Heart left ventricle (tissue), 16 donors: ENCODE results near the gene G6PC1. TPM values are rescaled to one million over a fixed set of nuclear protein-coding genes. Genes with fewer than 3 reads are reported as not detected.
"Not testable (repeated sequence)": the region's sequence is repeated elsewhere in the genome, so short reads cannot be mapped to it uniquely, and the experiment has no call there.

Source experiments
- ATAC-seq, 4 donors: fragments of 200-7000 bp; cut with Tn5 transposase; one replicate each; pipeline ENCODE4 v1.9.1; 2020 to 2022; ENCODE audit warnings: moderate library complexity in 4 of 4, mild to moderate bottlenecking in 3 of 4, moderate number of reproducible peaks in 1 of 4
- DNase-seq, 5 donors: peaks; one replicate each; pipeline ENCODE4 v3.0.0-alpha.2; 2020
- H3K27ac ChIP-seq, 12 donors: fragments of 200-600 bp; sonication (generic) in 4 of 12; one replicate each; pipeline versions ENCODE4 v1.5.0 to v1.8.0; 2016 to 2022; ENCODE audit warnings: mild to moderate bottlenecking in 2 of 12
- H3K27me3 ChIP-seq, 9 donors: fragments of 200-600 bp; sonication (generic) in 2 of 9; one replicate each; pipeline versions ENCODE4 v1.5.1 to v1.8.0; 2016 to 2022; ENCODE audit warnings: mild to moderate bottlenecking in 3 of 9
- H3K36me3 ChIP-seq, 9 donors: fragments of 200-600 bp; sonication (generic) in 2 of 9; one replicate each; pipeline versions ENCODE4 v1.5.0 to v1.8.0; 2018 to 2022; ENCODE audit warnings: mild to moderate bottlenecking in 2 of 9
- H3K4me1 ChIP-seq, 12 donors: fragments of 200-600 bp; sonication (generic) in 4 of 12; one replicate each; pipeline versions ENCODE4 v1.5.0 to v1.8.0; 2016 to 2022; ENCODE audit warnings: mild to moderate bottlenecking in 3 of 12
- H3K4me3 ChIP-seq, 12 donors: fragments of 200-600 bp; sonication (generic) in 4 of 12; one replicate each; pipeline versions ENCODE4 v1.5.0 to v1.8.0; 2017 to 2022; ENCODE audit warnings: mild to moderate bottlenecking in 9 of 12, moderate library complexity in 4 of 12
- H3K9me3 ChIP-seq, 12 donors: fragments of 200-600 bp; sonication (generic) in 4 of 12; one replicate each; pipeline versions ENCODE4 v1.5.0 to v1.8.0; 2016 to 2022; ENCODE audit warnings: mild to moderate bottlenecking in 1 of 12
- CTCF ChIP-seq, 12 donors: fragments of 200-600 bp; sonication (generic) in 4 of 12; IDR thresholded peaks; one replicate each; pipeline versions ENCODE4 v1.5.0 to v1.8.0; 2018 to 2022; ENCODE audit warnings: antibody characterized with exemption in 12 of 12, mild to moderate bottlenecking in 5 of 12
- POLR2A ChIP-seq, 2 donors: fragments of 450-650 bp; IDR thresholded peaks; one replicate each; pipeline ENCODE4 v1.6.1; 2017; ENCODE audit warnings: antibody characterized with exemption in 2 of 2, mild to moderate bottlenecking in 2 of 2, moderate library complexity in 2 of 2
- WGBS, 4 donors: extraction: QIAGEN DNeasy Blood & Tissue Kit in 2 of 4; methylation state at CpG; one replicate each; pipeline versions ENCODE4 v1.1.5 to v1.1.7; 2013 to 2018; 5-methylcytosine and 5-hydroxymethylcytosine counted together
- intact Hi-C, 10 donors: fragments of 100-400 bp; cut with DNase I; formaldehyde crosslinking; loops; one replicate each; pipeline versions ENCODE4 v1.11.1 to v1.14.2; 2022
- polyA plus RNA-seq, 2 donors: library from polyadenylated mRNA; stranded (reverse); fragments of 200-250 nt; gene quantifications; one replicate each; pipeline ENCODE4 v1.2.3, GENCODE V29; 2013
- total RNA-seq, 9 donors: library from RNA; depleted of rRNA in 2 of 9; stranded (reverse); fragments of >200 nt in 2 of 9; fragmentation: NEBNext Ultra II Directional in 3 of 9; extraction: Animal tissue kit (Norgen Biotek cat#: 25700) in 3 of 9; gene quantifications; one replicate each; pipeline versions ENCODE4 v1.1.0 to v1.2.4, GENCODE V29; 2016 to 2023
- donor health status: ischemic (EF 13 %, LVEDD 7.1; RV severe dilation, severe dysfunction).
- donor health status: healthy with polysubstance abuse.
- donor health status: DM: no; HTN: yes; CAD: no.
- donor health status: DM: no; HTN: no; CAD: no.
- donor health status: ischemic (EF 25% LVEDD 6.9; RV normal size, moderate dysfunction).
- donor health status: ischemic (EF 25% LVEDD 5.7; RV mildly dilated, moderate dysfunction).
- donor health status: healthy.
- donor health status: DM: yes; HTN: yes; CAD: no.
- donor health status: ischemic (EF 35%, LVEDD 5.7; RV mildly dilated, moderate dysfunction).
- donor health status: nonischemic (EF 11% LVEDD 7.7; RV severe dilation, severe dysfunction).
- donor health status: DM: yes; HTN: yes; CAD: no.
- donor health status: PGD.
- donor health status: ischemic (EF 29% LVEDD 5.4; RV normal size, mild dysfunction).
- donor health status: nonischemic (EF 23%, LVEDD 6.1; RV moderate dilation, normal function).

G6PC1 gene
- total and polyA plus RNA-seq, 11 donors, result not detected

- no peaks in the 10 kb centered on the region for H3K36me3 ChIP-seq
- ATAC-seq, result no peak
- intact Hi-C loops, result no loop called here
Measured at GRCh38 chr17:42913522-42913921, 12.9 kb downstream of the G6PC1 start.

GRCh38 chr17:42913981-42914617 lies 13.5 kb downstream of the G6PC1 start:
- no peak overlapping the region for H3K27ac ChIP-seq
- no peak for DNase-seq
- no peak for TF ChIP-seq POLR2A (IDR thresholded peaks at IDR 0.05)
- TF ChIP-seq CTCF (IDR thresholded peaks at IDR 0.05), result no peak
- 89 to 95% (median 93%) methylated on average over 3 of the region's 3 CpGs for WGBS, 4 donors
- no peaks in the 10 kb centered on the region for H3K36me3 ChIP-seq
- no peaks in the 10 kb centered on the region for H3K9me3 ChIP-seq
- intact Hi-C loops, result no loop called here
- no peaks in the 10 kb centered on the region for H3K27me3 ChIP-seq
- no peak for ATAC-seq
- no peak overlapping the region for H3K4me3 ChIP-seq
- H3K4me1 ChIP-seq, result peaks cover 0 to 1% (median 0%) of the 10 kb centered on the region in 12 donors

More at GRCh38 chr17:42913522-42913921, 12.9 kb downstream of the G6PC1 start:
- no peak for DNase-seq
- Histone ChIP-seq H3K4me1 (no peaks in the 10 kb centered on the region), H3K9me3 (no peaks in the 10 kb centered on the region), H3K27me3 (no peaks in the 10 kb centered on the region), H3K4me3 (no peak overlapping the region), H3K27ac (no peak overlapping the region)
- TF ChIP-seq CTCF (IDR thresholded peaks at IDR 0.05) (no peak), POLR2A (IDR thresholded peaks at IDR 0.05) (no peak)
- 53 to 69% (median 56%) methylated on average over 2 of the region's 2 CpGs for WGBS, 4 donors

GRCh38 chr17:42915288-42915687 lies 14.7 kb downstream of the G6PC1 start:
- ATAC-seq, H3K27me3 ChIP-seq, DNase-seq, H3K36me3 ChIP-seq, H3K4me1 ChIP-seq, H3K4me3 ChIP-seq, H3K27ac ChIP-seq, intact Hi-C loops, H3K9me3 ChIP-seq: not testable (repeated sequence)
- 96 to 99% (median 97%) methylated on average over 6 of the region's 6 CpGs for WGBS, 4 donors

GRCh38 chr17:42916388-42917235 lies 16.0 kb downstream of the G6PC1 start:
- intact Hi-C loops, ATAC-seq, H3K9me3 ChIP-seq, DNase-seq, H3K4me3 ChIP-seq, H3K27ac ChIP-seq, H3K27me3 ChIP-seq, H3K36me3 ChIP-seq: not testable (repeated sequence)
- peaks cover 0 to 17% (median 1%) of the 10 kb centered on the region in 12 donors for H3K4me1 ChIP-seq
- WGBS, 4 donors, result 82 to 94% (median 89%) methylated on average over 4 of the region's 4 CpGs

GRCh38 chr17:42917236-42917603 lies 16.6 kb downstream of the G6PC1 start:
- H3K4me3 ChIP-seq, result no peak overlapping the region
- 74 to 83% (median 76%) methylated on average over 8 of the region's 8 CpGs for WGBS, 4 donors
- no peaks in the 10 kb centered on the region for H3K9me3 ChIP-seq
- DNase-seq, result no peak
- H3K36me3 ChIP-seq, result no peaks in the 10 kb centered on the region
- no peak overlapping the region for H3K27ac ChIP-seq
- intact Hi-C loops, result no loop called here
- no peak for TF ChIP-seq CTCF (IDR thresholded peaks at IDR 0.05)
- TF ChIP-seq POLR2A (IDR thresholded peaks at IDR 0.05), result no peak
- H3K4me1 ChIP-seq, result peaks cover 0 to 23% (median 5%) of the 10 kb centered on the region in 12 donors
- no peaks in the 10 kb centered on the region for H3K27me3 ChIP-seq
- no peak for ATAC-seq
